Gastroesophageal sphincter (tissue), 3 donors: ENCODE measurements around the gene PRM1.

ENCODE experiments used
- EP300 ChIP-seq: sonication (generic); formaldehyde crosslinking; IDR thresholded peaks from one replicate; pipeline ENCODE4 v1.6.1; 2017; ENCODE audit warnings: antibody characterized with exemption, mild to moderate bottlenecking
- POLR2A ChIP-seq, 2 donors: fragments of 450-650 bp; IDR thresholded peaks; one replicate each; pipeline ENCODE4 v1.6.1; 2017; ENCODE audit warnings: antibody characterized with exemption in 2 of 2, mild to moderate bottlenecking in 2 of 2, moderate library complexity in 1 of 2
- TF ChIP-seq, protein P1 (sequence below), 4 experiments: fragments of 200-600 bp in 2 of 4; fragments of 450-650 bp in 2 of 4; sonication (generic) in 1 of 4; IDR thresholded peaks; one replicate each; pipeline ENCODE4 v1.5.1; 2017 to 2019; ENCODE audit warnings: antibody characterized with exemption in 4 of 4, mild to moderate bottlenecking in 2 of 4, moderate library complexity in 2 of 4

DNA sequence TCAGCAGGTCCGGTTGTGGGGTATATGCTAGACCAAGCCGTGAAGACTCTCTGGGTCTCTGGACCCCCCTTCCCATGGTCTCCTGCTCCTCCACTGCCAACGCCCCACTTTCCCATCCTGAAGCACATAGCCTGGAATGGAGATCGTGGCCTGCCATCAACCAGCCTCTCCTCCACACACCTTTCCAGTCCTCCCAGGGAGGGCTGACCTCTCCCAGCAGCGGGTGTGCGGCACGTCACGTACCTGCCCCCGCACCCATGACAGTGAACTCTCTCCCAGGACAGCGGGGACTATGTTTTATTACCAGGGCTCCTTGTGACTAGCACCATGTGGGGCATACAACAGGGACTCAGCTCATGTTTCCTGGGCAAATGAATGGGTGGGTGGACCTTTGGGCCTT, 9.5 kb downstream of the PRM1 start:
- TF ChIP-seq, protein P1, sequence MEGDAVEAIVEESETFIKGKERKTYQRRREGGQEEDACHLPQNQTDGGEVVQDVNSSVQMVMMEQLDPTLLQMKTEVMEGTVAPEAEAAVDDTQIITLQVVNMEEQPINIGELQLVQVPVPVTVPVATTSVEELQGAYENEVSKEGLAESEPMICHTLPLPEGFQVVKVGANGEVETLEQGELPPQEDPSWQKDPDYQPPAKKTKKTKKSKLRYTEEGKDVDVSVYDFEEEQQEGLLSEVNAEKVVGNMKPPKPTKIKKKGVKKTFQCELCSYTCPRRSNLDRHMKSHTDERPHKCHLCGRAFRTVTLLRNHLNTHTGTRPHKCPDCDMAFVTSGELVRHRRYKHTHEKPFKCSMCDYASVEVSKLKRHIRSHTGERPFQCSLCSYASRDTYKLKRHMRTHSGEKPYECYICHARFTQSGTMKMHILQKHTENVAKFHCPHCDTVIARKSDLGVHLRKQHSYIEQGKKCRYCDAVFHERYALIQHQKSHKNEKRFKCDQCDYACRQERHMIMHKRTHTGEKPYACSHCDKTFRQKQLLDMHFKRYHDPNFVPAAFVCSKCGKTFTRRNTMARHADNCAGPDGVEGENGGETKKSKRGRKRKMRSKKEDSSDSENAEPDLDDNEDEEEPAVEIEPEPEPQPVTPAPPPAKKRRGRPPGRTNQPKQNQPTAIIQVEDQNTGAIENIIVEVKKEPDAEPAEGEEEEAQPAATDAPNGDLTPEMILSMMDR (IDR thresholded peaks at IDR 0.05) = no peak
- TF ChIP-seq POLR2A (IDR thresholded peaks at IDR 0.05) = no peak
- no peak for TF ChIP-seq EP300
